ENCODE measurements around the gene PPP4R3A.
"Not testable (repeated sequence)": the region's sequence is repeated elsewhere in the genome, so short reads cannot be mapped to it uniquely, and the experiment has no call there.

Gene PPP4R3A

GRCh38 chr14:91409240-91409639, 100.9 kb downstream of the PPP4R3A start:
- not testable (repeated sequence) for DNase-seq (ENCODE audit: low read depth)
